ENCODE results near the gene ABCB8.

DNA sequence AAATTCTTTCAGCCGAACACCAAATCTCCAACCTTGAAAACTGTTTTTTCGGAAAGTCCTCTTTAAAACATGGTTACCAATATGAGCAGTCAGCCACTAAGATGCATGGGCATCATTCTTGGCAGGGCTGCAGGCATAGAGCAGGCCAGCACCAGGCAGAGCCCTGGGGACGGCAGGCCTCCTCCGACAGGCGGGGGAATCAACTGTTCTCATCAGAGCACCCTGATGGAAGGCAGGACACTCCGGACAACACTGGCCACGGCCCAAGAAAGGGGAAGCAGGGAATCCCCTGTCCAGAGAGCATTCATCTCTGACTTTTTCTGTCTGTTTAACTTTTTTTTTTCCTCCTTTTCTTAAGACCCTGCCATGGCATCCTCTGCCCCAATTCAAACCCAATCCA lies 38.8 kb upstream of the ABCB8 start:
- TF ChIP-seq, protein P1, sequence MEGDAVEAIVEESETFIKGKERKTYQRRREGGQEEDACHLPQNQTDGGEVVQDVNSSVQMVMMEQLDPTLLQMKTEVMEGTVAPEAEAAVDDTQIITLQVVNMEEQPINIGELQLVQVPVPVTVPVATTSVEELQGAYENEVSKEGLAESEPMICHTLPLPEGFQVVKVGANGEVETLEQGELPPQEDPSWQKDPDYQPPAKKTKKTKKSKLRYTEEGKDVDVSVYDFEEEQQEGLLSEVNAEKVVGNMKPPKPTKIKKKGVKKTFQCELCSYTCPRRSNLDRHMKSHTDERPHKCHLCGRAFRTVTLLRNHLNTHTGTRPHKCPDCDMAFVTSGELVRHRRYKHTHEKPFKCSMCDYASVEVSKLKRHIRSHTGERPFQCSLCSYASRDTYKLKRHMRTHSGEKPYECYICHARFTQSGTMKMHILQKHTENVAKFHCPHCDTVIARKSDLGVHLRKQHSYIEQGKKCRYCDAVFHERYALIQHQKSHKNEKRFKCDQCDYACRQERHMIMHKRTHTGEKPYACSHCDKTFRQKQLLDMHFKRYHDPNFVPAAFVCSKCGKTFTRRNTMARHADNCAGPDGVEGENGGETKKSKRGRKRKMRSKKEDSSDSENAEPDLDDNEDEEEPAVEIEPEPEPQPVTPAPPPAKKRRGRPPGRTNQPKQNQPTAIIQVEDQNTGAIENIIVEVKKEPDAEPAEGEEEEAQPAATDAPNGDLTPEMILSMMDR (IDR thresholded peaks at IDR 0.05), result no peak
- no peak for TF ChIP-seq POLR2A (IDR thresholded peaks at IDR 0.05)
